NCI-H345 (cell line): ENCODE results near the gene CTNNA3.

Experiments
- DNase-seq: peaks from one replicate; lab custom pipeline; 2025; lab: John Stamatoyannopoulos, UW

CTNNA3 gene

DNA sequence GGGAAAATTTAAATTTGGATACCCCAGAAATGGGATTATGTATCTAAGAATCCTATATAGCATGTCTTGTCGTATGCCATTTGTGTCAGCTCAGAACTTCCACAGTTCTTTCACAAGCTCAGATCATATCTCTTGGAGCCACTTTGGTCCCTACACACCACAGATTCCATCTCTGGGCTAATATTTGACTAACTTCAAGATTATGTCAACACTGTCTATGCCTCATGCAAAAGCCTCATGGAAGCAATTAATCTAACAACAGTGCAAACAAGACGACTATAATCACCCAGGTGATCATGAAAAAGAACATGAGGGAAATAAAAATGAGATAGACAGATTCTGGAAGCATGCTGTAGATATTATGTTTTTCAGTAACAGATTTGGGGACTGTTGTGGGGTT is 581.0 kb downstream of the CTNNA3 start:
- DNase-seq: no peak

- DNase-seq: no peak
These were observed 583.2 kb downstream of the CTNNA3 start for GRCh38 chr10:67112765-67113164.

DNA sequence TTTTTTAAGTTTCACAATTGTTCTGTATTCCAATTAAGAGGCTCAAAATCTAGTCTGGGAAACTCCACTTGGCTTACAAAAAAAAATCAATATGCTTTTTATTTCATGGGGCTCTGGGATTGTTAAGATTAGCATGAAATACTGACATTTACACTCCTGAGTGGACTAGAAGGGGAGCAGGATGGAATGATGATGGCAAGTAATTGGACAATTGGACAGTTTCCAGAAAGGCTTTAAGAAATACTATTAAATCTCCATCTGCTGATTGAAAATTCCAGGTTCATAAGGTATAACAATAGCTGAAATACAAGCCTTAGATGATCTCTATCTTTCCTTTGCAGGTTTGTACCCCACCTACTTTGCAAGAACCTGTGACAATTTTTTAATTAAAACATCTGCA is 585.7 kb downstream of the CTNNA3 start:
- no peak for DNase-seq

DNA sequence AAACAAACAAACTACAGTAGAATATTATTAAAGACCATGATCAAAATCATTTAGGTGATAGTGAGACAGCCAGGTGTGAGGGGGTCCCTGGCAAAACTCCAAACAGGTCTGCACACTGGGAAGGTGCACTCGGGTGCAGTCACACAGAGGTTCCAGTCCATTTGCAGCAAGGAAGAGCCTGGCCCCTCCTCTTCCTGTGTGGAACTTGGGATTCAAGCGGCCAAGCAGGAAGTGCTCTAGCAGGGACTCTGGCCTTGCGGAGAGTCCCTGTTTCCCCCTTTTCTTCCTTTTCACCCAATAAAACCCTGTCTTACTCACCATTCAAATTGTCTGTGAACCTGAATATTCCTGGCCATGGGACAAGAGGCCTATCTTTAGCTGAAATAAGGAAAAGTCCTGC is 588.3 kb downstream of the CTNNA3 start:
- no peak for DNase-seq

GRCh38 chr10:67100951-67101350 is 595.0 kb downstream of the CTNNA3 start:
- no peak for DNase-seq

- no peak for DNase-seq
These were observed 597.5 kb downstream of the CTNNA3 start for GRCh38 chr10:67098461-67098860.

- DNase-seq: no peak
These were observed 600.5 kb downstream of the CTNNA3 start for GRCh38 chr10:67095531-67095930.

DNA sequence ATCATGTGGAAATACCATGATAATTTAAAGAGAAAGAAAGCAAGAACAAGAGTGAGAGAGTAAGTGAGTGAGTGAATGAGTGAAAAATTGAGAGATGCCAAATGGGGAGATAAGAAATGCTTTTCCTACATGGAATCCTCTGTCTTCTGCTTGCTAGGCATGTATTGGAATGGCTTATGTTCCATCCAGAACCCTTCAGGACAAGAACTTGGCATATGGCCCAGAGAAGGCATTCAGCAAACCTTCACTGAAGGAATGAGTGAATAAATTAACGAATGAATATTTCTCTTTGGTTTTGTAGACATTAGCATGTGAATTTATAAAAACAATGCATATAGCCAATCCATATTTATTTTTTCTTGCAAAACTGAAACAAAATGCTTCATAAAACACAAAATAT is 608.0 kb downstream of the CTNNA3 start:
- no peak for DNase-seq

GRCh38 chr10:67087135-67087425 is 608.9 kb downstream of the CTNNA3 start:
- no peak for DNase-seq

DNA sequence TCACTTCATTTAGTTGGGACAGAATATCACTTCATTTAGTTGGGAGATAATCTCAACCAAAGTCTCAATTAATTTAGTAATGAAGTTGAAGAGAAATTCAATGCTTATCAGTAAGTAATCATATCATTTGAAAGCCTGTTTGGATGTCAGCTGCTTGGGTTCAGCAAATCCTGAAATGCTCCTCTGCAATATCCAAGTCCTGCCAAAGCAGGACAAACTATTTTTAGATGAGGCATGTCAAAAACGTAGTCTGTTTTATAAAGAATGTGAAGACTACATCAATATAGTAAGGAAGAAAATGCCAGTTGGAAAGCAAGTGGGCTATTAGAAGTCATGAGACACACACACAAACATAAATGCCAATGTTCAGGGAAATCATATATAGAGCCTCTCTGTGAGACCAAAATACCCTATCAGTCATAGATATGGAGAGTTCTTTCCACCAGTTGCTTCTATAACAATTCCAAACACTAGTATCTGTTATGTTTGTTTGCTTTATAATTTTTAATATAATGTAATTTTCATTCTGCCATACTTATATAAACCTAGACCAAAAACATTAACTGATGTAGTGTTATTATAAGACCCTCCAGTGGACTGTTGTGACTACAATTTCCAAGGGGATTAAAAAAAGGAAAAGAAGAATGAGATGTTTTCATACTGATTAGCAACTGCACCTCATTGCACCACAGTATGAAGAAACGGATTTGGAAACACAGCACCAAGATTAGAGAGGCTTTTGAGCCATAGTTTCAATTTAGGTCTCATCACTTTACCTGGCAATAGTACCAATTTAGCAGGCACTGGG is 609.5 kb downstream of the CTNNA3 start:
- DNase-seq: no peak

GRCh38 chr10:67079126-67079525 is 616.9 kb downstream of the CTNNA3 start:
- DNase-seq: no peak

DNA sequence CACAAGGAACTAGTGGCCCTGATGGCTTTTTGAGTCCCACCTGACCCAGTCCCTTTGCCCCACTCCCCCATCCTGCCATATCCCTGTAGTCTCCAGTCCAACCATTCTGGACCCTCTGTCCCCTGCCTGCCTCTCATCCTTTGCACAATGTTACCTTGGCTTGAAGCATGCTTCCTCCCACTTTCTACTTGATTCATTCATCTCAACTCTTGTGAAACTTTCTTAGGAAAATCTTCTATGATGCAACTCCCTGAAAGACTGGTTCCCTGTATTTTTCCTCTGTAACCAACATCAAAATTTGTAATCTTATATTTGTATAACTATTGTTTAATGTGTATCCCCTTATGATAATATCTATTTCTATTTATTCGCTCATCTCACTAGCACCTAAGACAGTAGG is 618.6 kb downstream of the CTNNA3 start:
- DNase-seq: no peak

DNA sequence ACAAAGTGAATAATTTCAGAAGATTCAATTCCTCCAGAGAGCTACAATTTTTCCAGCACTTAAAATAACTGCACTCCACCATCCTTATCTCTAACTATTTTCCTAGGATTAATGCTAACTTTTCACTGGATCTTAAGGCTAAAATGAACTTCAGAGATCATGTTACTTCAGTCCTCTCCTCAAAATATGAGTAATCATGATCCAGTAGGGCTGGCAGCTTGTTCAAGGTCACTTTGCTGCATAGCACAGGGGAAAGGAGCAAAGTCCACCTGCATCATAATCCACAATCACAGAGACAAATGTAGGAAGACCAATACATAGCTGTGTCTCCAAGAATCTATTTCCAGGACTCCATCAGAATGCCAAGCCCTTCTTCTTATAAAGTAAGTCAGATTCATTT is 619.9 kb downstream of the CTNNA3 start:
- DNase-seq: no peak

DNA sequence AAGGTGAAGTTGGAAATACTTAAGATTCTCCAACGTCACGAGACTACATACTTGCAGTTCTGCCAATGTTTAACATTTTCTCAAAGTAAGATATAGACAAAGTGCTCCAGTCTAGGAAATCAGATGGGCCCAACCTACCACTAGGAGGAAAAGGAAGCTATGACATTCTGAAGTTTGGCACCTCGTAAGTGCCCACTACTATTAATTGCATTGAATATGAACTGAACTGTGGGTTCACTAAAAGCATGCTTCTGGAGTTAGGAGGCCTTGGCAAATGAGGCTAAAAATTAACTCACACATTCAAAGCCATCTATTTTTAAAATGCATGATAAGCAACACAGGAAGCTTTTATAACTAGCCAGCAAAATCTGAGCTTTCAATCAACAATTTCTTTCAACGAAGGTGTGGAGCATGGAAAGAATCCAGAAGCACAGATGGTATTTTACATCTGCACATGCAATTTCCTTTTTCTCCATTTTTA is 620.5 kb downstream of the CTNNA3 start:
- no peak for DNase-seq

DNA sequence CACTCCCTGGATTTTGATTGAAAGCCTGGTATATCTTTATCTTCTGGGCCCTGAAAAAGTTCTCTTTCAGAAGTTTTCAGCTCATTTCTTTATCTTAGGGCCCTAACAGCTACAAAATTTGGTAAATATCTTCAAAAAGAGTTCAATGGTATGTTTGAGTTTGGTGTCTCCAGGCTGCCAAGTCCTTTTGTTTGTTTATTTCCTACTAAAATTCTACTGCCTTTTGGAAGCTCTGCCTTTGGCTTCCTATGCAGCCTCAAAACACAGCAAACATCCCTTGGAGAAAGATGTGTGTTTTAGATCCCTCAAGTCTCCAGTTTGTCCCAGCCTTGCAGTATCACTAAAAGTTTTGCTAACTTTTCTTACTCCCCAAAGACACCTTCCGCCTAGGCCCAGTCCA is 623.3 kb downstream of the CTNNA3 start:
- DNase-seq: no peak

- DNase-seq: no peak
These were observed 645.6 kb downstream of the CTNNA3 start for GRCh38 chr10:67050415-67050814.

DNA sequence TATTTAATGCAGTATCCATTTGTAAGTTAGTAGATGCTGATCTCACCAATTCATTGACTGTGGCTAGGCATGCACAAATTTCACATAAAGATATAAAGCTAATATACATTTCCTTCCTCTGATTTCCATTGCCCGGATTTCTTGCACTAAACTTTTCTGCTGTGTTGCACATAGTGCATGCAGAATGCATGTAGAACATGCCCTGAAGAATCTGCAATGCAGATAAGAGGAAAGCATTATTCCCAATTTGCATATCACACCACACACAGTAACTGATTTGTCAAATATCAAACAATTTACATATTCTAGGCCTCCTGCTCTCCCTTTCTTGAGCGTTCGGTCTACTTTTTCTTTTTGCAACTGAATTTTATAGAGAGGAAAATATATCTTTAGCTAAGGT is 646.0 kb downstream of the CTNNA3 start:
- DNase-seq: no peak

DNA sequence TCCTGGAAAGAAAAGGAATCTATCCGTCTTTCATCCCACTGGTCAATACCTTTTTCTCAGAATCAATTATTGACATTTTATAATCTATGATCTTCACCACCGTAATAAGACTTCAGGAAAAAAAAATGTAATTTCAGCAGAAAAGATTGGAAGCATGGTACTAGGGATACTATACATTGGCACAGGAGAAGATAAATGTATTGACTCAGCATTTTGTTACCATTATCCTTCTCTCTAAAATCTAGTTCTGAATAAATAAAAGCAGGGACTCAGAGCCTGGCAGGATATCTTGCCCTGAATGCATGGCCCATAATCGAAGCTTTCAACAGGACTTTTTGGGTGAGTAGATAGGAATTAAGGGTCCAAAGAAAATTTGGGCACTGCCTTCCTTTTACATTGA is 649.5 kb downstream of the CTNNA3 start:
- no peak for DNase-seq

- no peak for DNase-seq
These were observed 650.6 kb downstream of the CTNNA3 start for GRCh38 chr10:67045404-67045803.

DNA sequence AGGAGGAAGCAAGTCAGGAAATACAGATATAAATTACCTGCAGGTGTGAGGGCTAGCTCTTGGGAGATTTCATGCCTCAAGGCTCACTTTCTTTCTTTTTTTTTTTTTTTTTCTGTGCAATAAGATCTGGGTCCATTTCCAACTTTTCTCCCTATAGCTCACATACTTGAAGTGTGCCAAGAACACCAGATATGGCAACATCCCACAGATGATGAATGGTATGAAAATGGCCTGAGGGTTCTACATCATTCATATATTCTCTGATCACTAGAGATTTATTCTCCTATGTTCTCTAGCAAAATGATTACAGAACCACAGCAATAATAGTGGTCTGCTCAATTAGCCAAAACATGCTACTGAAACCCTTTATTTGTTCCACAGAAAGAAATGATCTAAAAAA is 653.0 kb downstream of the CTNNA3 start:
- no peak for DNase-seq

GRCh38 chr10:67036808-67037207 is 659.2 kb downstream of the CTNNA3 start:
- no peak for DNase-seq

- no peak for DNase-seq
These were observed 662.1 kb downstream of the CTNNA3 start for GRCh38 chr10:67033878-67034277.

- no peak for DNase-seq
These were observed 673.9 kb downstream of the CTNNA3 start for GRCh38 chr10:67022099-67022498.

GRCh38 chr10:67017218-67017617 is 678.8 kb downstream of the CTNNA3 start:
- DNase-seq: no peak
